ENCODE data around the gene NAP1L1.

NAP1L1 gene

GRCh38 chr12:76091246-76091754 is 6.8 kb upstream of the NAP1L1 start:
- H3F3A ChIP-seq (ENCODE audit: insufficient read depth, low read length) = no peaks in the 10 kb centered on the region
- H3K9ac ChIP-seq (ENCODE audit: low read length) = no peak overlapping the region
- no peaks in the 10 kb centered on the region for H3K9me2 ChIP-seq (replicated peaks; ENCODE audit: insufficient read depth, low read length)
- no peak for DNase-seq
- H3K4me1 ChIP-seq (ENCODE audit: low read length) = no peaks in the 10 kb centered on the region
- H3K27me3 ChIP-seq (replicated peaks; ENCODE audit: insufficient read depth, low read length) = no peaks in the 10 kb centered on the region
- H2AFZ ChIP-seq (ENCODE audit: low read length) = no peak overlapping the region
- no peaks in the 10 kb centered on the region for H3K36me3 ChIP-seq (replicated peaks; ENCODE audit: insufficient read depth, low read length)
- no peak overlapping the region for H3K4me3 ChIP-seq (ENCODE audit: low read length)
- no peak overlapping the region for H3K4me2 ChIP-seq (ENCODE audit: low read depth, low read length)
- no peaks in the 10 kb centered on the region for H4K20me1 ChIP-seq (ENCODE audit: insufficient read depth, low read length)
- TF ChIP-seq EZH2 (optimal IDR thresholded peaks at IDR 0.05; ENCODE audit: low read depth, low read length) = no peak
- TF ChIP-seq, protein P1, sequence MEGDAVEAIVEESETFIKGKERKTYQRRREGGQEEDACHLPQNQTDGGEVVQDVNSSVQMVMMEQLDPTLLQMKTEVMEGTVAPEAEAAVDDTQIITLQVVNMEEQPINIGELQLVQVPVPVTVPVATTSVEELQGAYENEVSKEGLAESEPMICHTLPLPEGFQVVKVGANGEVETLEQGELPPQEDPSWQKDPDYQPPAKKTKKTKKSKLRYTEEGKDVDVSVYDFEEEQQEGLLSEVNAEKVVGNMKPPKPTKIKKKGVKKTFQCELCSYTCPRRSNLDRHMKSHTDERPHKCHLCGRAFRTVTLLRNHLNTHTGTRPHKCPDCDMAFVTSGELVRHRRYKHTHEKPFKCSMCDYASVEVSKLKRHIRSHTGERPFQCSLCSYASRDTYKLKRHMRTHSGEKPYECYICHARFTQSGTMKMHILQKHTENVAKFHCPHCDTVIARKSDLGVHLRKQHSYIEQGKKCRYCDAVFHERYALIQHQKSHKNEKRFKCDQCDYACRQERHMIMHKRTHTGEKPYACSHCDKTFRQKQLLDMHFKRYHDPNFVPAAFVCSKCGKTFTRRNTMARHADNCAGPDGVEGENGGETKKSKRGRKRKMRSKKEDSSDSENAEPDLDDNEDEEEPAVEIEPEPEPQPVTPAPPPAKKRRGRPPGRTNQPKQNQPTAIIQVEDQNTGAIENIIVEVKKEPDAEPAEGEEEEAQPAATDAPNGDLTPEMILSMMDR (IDR thresholded peaks at IDR 0.05; ENCODE audit: low read length) = no peak
- TF ChIP-seq EZH2phosphoT487 (IDR thresholded peaks at IDR 0.05; ENCODE audit: low read length) = no peak
- H3K27ac ChIP-seq (ENCODE audit: low read length) = no peak overlapping the region
- H3K79me2 ChIP-seq (ENCODE audit: low read length) = no peaks in the 10 kb centered on the region
- no peaks in the 10 kb centered on the region for H3K9me3 ChIP-seq (replicated peaks; ENCODE audit: insufficient read depth, low read length)

GRCh38 chr12:76085520-76085868 is 1.0 kb upstream of the NAP1L1 start:
- DNase-seq = peak; percentile 19
- Histone ChIP-seq H3K27me3 (replicated peaks; ENCODE audit: insufficient read depth, low read length) (no peaks in the 10 kb centered on the region), H3K9me2 (replicated peaks; ENCODE audit: insufficient read depth, low read length) (no peaks in the 10 kb centered on the region), H3K4me1 (ENCODE audit: low read length) (peaks cover 21% of the 10 kb centered on the region), H3K4me3 (ENCODE audit: low read length) (peak overlapping the region; percentile 86), H3K36me3 (replicated peaks; ENCODE audit: insufficient read depth, low read length) (no peaks in the 10 kb centered on the region), H3K9me3 (replicated peaks; ENCODE audit: insufficient read depth, low read length) (no peaks in the 10 kb centered on the region), H3K9ac (ENCODE audit: low read length) (peak overlapping the region; percentile 98), H3K79me2 (ENCODE audit: low read length) (peaks cover 39% of the 10 kb centered on the region), H3K4me2 (ENCODE audit: low read depth, low read length) (peak overlapping the region; percentile 83), H2AFZ (ENCODE audit: low read length) (peak overlapping the region; percentile 75), H4K20me1 (ENCODE audit: insufficient read depth, low read length) (peaks cover 25% of the 10 kb centered on the region), H3K27ac (ENCODE audit: low read length) (peak overlapping the region; percentile 94; the same call in 1 of the 2 replicates), H3F3A (ENCODE audit: insufficient read depth, low read length) (peaks cover 10% of the 10 kb centered on the region)
- TF ChIP-seq EZH2phosphoT487 (IDR thresholded peaks at IDR 0.05; ENCODE audit: low read length) = no peak
- TF ChIP-seq, protein P1 (IDR thresholded peaks at IDR 0.05; ENCODE audit: low read length) = no peak

GRCh38 chr12:76084863-76085519 is 506 bp upstream of the NAP1L1 start:
- peak overlapping the region; percentile 75 for H2AFZ ChIP-seq (ENCODE audit: low read length)
- H4K20me1 ChIP-seq (ENCODE audit: insufficient read depth, low read length) = peaks cover 30% of the 10 kb centered on the region
- DNase-seq = peak; percentile 78
- peaks cover 10% of the 10 kb centered on the region for H3F3A ChIP-seq (ENCODE audit: insufficient read depth, low read length)
- H3K4me2 ChIP-seq (ENCODE audit: low read depth, low read length) = peak overlapping the region; percentile 83
- no peak for TF ChIP-seq EZH2 (optimal IDR thresholded peaks at IDR 0.05; ENCODE audit: low read depth, low read length)
- TF ChIP-seq, protein P1 (IDR thresholded peaks at IDR 0.05; ENCODE audit: low read length) = peak; percentile 52
- H3K27ac ChIP-seq (ENCODE audit: low read length) = peak overlapping the region; percentile 94; the same call in 1 of the 2 replicates
- peaks cover 21% of the 10 kb centered on the region for H3K4me1 ChIP-seq (ENCODE audit: low read length)
- H3K27me3 ChIP-seq (replicated peaks; ENCODE audit: insufficient read depth, low read length) = no peaks in the 10 kb centered on the region
- H3K4me3 ChIP-seq (ENCODE audit: low read length) = peak overlapping the region; percentile 86
- peaks cover 44% of the 10 kb centered on the region for H3K79me2 ChIP-seq (ENCODE audit: low read length)
- peak overlapping the region; percentile 98 for H3K9ac ChIP-seq (ENCODE audit: low read length)
- H3K9me2 ChIP-seq (replicated peaks; ENCODE audit: insufficient read depth, low read length) = no peaks in the 10 kb centered on the region
- no peaks in the 10 kb centered on the region for H3K9me3 ChIP-seq (replicated peaks; ENCODE audit: insufficient read depth, low read length)
- H3K36me3 ChIP-seq (replicated peaks; ENCODE audit: insufficient read depth, low read length) = no peaks in the 10 kb centered on the region
